ENCODE results near the gene IL1RL1. TPM values are rescaled to one million over a fixed set of nuclear protein-coding genes. Genes with fewer than 3 reads are reported as not detected.

IL1RL1 gene
- total and polyA plus RNA-seq, 2 donors from 2014 or later, result 32.3 to 102 TPM

DNA sequence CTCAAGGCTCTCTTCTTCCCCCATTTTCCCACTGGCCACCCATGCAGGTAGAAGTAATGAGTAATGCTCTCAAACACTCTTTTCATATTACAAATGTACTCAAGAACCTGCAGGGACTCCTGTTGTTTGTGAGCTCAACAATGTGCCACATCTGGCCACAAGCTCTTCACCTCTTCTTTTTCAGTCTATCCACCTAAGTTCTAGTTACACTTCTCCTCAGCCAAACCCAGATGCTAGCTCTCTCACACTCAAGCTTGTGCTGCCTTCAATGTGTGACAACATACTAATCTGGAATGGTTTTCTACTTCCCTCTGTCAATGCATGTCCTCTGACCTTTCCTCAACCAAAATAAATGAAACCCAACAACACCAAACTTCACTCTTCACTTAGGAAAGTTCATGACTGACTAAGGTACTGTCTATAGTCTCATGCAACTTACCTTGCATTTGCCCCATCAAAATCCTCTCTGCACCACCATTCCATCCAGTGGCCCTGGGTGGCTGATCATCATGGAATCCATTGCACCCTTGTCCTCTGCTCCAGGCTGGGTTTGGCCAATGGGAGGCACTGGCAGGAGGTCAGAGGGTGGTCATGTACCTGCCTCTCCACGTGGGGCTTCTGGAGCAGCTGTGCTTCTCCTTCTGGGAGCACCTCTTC, 38.9 kb downstream of the IL1RL1 start:
- H3K4me1 ChIP-seq (ENCODE audit: control insufficient read depth in 2 of 3, insufficient read depth in 2 of 3, low read depth in 1 of 3, low read length in 3 of 3), result no peaks in the 10 kb centered on the region
- H3K27me3 ChIP-seq (ENCODE audit: control insufficient read depth, insufficient read depth, low read length), result no peaks in the 10 kb centered on the region
- H3K4me3 ChIP-seq (ENCODE audit: low read length in 3 of 3), result no peak overlapping the region
- intact Hi-C loops (cut with DNase I), result no loop called here
- FAIRE-seq (no peak), DNase-seq (peak in 1 of 5 donors; percentile 13)
- no peak overlapping the region for H3K9ac ChIP-seq (ENCODE audit: low read length in 3 of 3)
- TF ChIP-seq, protein P1, sequence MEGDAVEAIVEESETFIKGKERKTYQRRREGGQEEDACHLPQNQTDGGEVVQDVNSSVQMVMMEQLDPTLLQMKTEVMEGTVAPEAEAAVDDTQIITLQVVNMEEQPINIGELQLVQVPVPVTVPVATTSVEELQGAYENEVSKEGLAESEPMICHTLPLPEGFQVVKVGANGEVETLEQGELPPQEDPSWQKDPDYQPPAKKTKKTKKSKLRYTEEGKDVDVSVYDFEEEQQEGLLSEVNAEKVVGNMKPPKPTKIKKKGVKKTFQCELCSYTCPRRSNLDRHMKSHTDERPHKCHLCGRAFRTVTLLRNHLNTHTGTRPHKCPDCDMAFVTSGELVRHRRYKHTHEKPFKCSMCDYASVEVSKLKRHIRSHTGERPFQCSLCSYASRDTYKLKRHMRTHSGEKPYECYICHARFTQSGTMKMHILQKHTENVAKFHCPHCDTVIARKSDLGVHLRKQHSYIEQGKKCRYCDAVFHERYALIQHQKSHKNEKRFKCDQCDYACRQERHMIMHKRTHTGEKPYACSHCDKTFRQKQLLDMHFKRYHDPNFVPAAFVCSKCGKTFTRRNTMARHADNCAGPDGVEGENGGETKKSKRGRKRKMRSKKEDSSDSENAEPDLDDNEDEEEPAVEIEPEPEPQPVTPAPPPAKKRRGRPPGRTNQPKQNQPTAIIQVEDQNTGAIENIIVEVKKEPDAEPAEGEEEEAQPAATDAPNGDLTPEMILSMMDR (IDR thresholded peaks at IDR 0.05; ENCODE audit: borderline replicate concordance, extremely low read depth, insufficient read depth), result no peak
- H3K9me3 ChIP-seq (ENCODE audit: control insufficient read depth in 2 of 3, insufficient read depth in 1 of 3, low read length in 3 of 3), result no peaks in the 10 kb centered on the region
- H3K36me3 ChIP-seq (ENCODE audit: control insufficient read depth in 2 of 3, insufficient read depth in 3 of 3, low read length in 3 of 3), result no peaks in the 10 kb centered on the region
- no peak overlapping the region for H3K27ac ChIP-seq (ENCODE audit: low read depth in 2 of 2, low read length in 2 of 2)

DNA sequence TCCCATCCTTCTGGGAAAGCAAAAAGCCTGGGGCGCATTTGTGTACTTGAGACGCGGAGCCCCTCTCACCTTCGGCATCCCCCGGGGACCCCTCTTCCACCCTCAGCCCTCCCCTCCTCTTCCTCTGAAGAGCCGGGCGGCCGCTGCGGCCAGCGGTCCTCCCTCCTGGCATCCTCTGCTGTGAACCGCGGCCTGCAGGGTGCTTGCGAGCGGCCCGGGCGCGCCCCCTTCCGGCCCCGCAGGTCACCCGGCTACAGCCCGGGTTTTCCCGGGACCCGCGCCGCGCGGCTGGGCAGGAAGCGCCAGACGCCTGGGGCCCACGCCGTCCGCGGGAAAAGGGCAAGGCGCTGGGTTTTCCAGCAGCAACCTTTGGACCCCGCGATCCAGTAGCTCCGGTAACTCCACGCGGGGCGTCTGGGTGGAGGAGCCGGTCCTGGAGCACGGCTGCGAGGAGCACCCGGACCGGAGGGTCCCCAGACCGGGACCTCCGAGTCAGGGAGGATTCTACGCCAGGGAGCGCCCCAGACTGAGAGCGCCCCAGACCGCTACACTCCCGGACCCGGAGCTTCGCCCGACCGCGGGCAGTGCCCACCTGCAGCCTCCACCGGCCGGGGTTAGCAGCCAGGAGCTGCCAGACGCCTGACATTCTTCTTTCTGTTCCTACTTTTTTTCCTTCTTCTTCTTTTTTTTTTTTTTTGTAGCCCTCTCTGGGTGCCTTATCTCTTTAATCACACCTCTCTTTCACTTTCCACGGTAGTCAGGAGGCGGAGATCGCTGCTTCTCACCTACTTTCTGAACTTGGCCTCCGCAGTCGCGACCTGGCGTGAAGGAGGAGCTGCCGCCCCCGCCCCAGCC, 44.4 kb downstream of the IL1RL1 start, which contains the start of gene IL18R1:
TSS of gene IL18R1 (plus strand) at position 271 of the 855 bp plus-strand sequence. CDS start 6,865 bp downstream, outside the sequence.
- Histone ChIP-seq H3K4me3 (ENCODE audit: low read length in 3 of 3) (peak within 1 kb of the TSS; percentile 30 to 80 (median 60)), H3K36me3 (ENCODE audit: control insufficient read depth in 2 of 3, insufficient read depth in 3 of 3, low read length in 3 of 3) (no peaks in the 10 kb centered on the region), H3K4me1 (ENCODE audit: control insufficient read depth in 2 of 3, insufficient read depth in 2 of 3, low read depth in 1 of 3, low read length in 3 of 3) (no peaks in the 10 kb centered on the region), H3K9me3 (ENCODE audit: control insufficient read depth in 2 of 3, insufficient read depth in 1 of 3, low read length in 3 of 3) (no peaks in the 10 kb centered on the region), H3K9ac (ENCODE audit: low read length in 3 of 3) (peak within 1 kb of the TSS in 2 of 3 donors; percentile 87 to 91), H3K27me3 (ENCODE audit: control insufficient read depth, insufficient read depth, low read length) (no peaks in the 10 kb centered on the region), H3K27ac (ENCODE audit: low read depth in 2 of 2, low read length in 2 of 2) (peak within 1 kb of the TSS; percentile 63 to 74)
- no peak for FAIRE-seq
- TF ChIP-seq, protein P1 (IDR thresholded peaks at IDR 0.05; ENCODE audit: borderline replicate concordance, extremely low read depth, insufficient read depth), result peak; percentile 72
- intact Hi-C loops (cut with DNase I), result no loop called here
- peak; percentile 79 to 92 (median 87) for DNase-seq

DNA sequence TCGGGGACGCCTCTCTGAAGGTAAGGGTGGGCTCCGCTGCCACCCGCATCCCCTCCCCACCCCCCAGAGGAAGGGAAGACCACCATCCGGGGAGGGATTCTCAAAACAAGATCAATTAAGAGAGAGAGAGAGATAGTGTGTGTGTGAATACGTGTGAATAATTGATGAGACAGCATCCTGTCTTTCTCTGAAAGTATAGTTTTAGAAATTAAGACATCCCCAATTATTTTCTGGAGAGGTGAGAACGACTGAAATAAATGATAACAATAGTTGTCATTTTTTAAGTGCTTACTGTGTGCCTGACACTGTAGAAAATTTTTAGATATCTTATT, 45.0 kb downstream of the IL1RL1 start:
- intact Hi-C loops (cut with DNase I), result no loop called here
- H3K4me3 ChIP-seq (ENCODE audit: low read length in 3 of 3), result peak overlapping the region in 2 of 3 donors; percentile 60 to 80
- DNase-seq, result no peak

More for the DNA sequence above, 45.0 kb downstream of the IL1RL1 start:
- Histone ChIP-seq H3K36me3 (ENCODE audit: control insufficient read depth in 2 of 3, insufficient read depth in 3 of 3, low read length in 3 of 3) (no peaks in the 10 kb centered on the region), H3K27me3 (ENCODE audit: control insufficient read depth, insufficient read depth, low read length) (no peaks in the 10 kb centered on the region), H3K27ac (ENCODE audit: low read depth in 2 of 2, low read length in 2 of 2) (no peak overlapping the region), H3K4me1 (ENCODE audit: control insufficient read depth in 2 of 3, insufficient read depth in 2 of 3, low read depth in 1 of 3, low read length in 3 of 3) (no peaks in the 10 kb centered on the region), H3K9ac (ENCODE audit: low read length in 3 of 3) (peak overlapping the region in 2 of 3 donors; percentile 87 to 91), H3K9me3 (ENCODE audit: control insufficient read depth in 2 of 3, insufficient read depth in 1 of 3, low read length in 3 of 3) (no peaks in the 10 kb centered on the region)
- TF ChIP-seq, protein P1 (IDR thresholded peaks at IDR 0.05; ENCODE audit: borderline replicate concordance, extremely low read depth, insufficient read depth), result no peak
- FAIRE-seq, result no peak

Measured in kidney (tissue), 14 donors.